Erythroblast (primary cell): Measurements from ENCODE around the gene SP7.

Experiments
- GATA1 ChIP-seq: IDR thresholded peaks from 2 replicates; pipeline ENCODE4 v1.6.1; 2011; ENCODE audit warnings: low read depth, mild to moderate bottlenecking, control low read depth, low read length, moderate library complexity
- POLR2A ChIP-seq: IDR thresholded peaks from 2 replicates; pipeline ENCODE4 v1.6.1; 2011; ENCODE audit warnings: mild to moderate bottlenecking, low read length

- no peak for TF ChIP-seq POLR2A
- no peak for TF ChIP-seq GATA1
Observed at GRCh38 chr12:53343969-53344368, 7.8 kb upstream of the SP7 start.
